HepG2 (cell line): ENCODE results near the gene MDFI. TPM values are rescaled to one million over a fixed set of nuclear protein-coding genes. Genes with fewer than 3 reads are reported as not detected.

Experiments
- HNF4A ChIP-seq: sonication (generic); formaldehyde crosslinking; IDR thresholded peaks from 2 replicates; pipeline ENCODE4 v1.4.0; 2020; ENCODE audit warnings: missing genetic modification reagents
- HNRNPH1 ChIP-seq: fragments of 200-400 bp; formaldehyde crosslinking; optimal IDR thresholded peaks from 2 replicates; pipeline ENCODE3; 2017; ENCODE audit warnings: mild to moderate bottlenecking, low read depth, low read length
- MEIS1 ChIP-seq: sonication (generic); formaldehyde crosslinking; IDR thresholded peaks from 2 replicates; pipeline ENCODE4 v1.9.0; 2021; ENCODE audit warnings: mild to moderate bottlenecking, missing genetic modification reagents, moderate library complexity, borderline replicate concordance
- PAX8 ChIP-seq: sonication (generic); formaldehyde crosslinking; IDR thresholded peaks from 2 replicates; pipeline ENCODE4 v1.8.0; 2022; ENCODE audit warnings: mild to moderate bottlenecking, missing genetic modification reagents, borderline replicate concordance
- PHF5A ChIP-seq: IDR thresholded peaks from one replicate; pipeline ENCODE4 v1.6.1; 2018; ENCODE audit warnings: low read depth, missing genetic modification reagents; ENCODE audit not compliant: unreplicated experiment
- SMC3 ChIP-seq: IDR thresholded peaks from 2 replicates; pipeline ENCODE4 v1.6.1; 2011; ENCODE audit warnings: low read length, improper control_type of control experiment
- ZBTB3 ChIP-seq: sonication (generic); formaldehyde crosslinking; IDR thresholded peaks from 2 replicates; pipeline ENCODE4 v1.4.0; 2020; ENCODE audit warnings: low read depth, mild to moderate bottlenecking, moderate library complexity, missing genetic modification reagents, borderline replicate concordance
- ZC3H4 ChIP-seq: sonication (generic); formaldehyde crosslinking; IDR thresholded peaks from 2 replicates; pipeline ENCODE4 v1.4.0; 2020; ENCODE audit warnings: missing genetic modification reagents, borderline replicate concordance
- ZEB1 ChIP-seq: IDR thresholded peaks from 2 replicates; pipeline ENCODE4 v1.6.1; 2012; ENCODE audit warnings: mild to moderate bottlenecking, low read depth, inconsistent platforms; ENCODE audit not compliant: insufficient replicate concordance
- ZNF10 ChIP-seq: sonication (generic); formaldehyde crosslinking; IDR thresholded peaks from 2 replicates; pipeline ENCODE4 v1.4.0; 2020; ENCODE audit warnings: mild to moderate bottlenecking, low read depth, missing genetic modification reagents, borderline replicate concordance
- ZNF256 ChIP-seq: sonication (generic); formaldehyde crosslinking; conservative IDR thresholded peaks from 2 replicates; pipeline ENCODE4 v1.4.0; 2020; ENCODE audit warnings: missing genetic modification reagents
- ZNF350 ChIP-seq: sonication (generic); formaldehyde crosslinking; IDR thresholded peaks from 2 replicates; pipeline ENCODE4 v1.4.0; 2020; ENCODE audit warnings: mild to moderate bottlenecking, low read depth, missing genetic modification reagents, borderline replicate concordance
- ZNF501 ChIP-seq: sonication (generic); formaldehyde crosslinking; IDR thresholded peaks from 2 replicates; pipeline ENCODE4 v1.5.1; 2020; ENCODE audit warnings: mild to moderate bottlenecking, moderate library complexity, missing genetic modification reagents
- polyA plus RNA-seq, 8 experiments: library from polyadenylated mRNA; depleted of rRNA in 3 of 8; stranded (reverse) in 7 of 8; unstranded in 1 of 8; fragments of >200 nt; fragmentation: Illumina TruSeq in 4 of 8; extraction: Trizol in 4 of 8; gene quantifications; 2 replicates each; pipeline versions ENCODE4 v1.2.1 to v1.2.3, GENCODE V29; 2011 to 2016; ENCODE audit warnings: low read depth in 4 of 8, missing spikeins in 1 of 8, mixed read lengths in 1 of 8; ENCODE audit not compliant: insufficient read depth in 1 of 8
- total RNA-seq, 5 experiments: library from RNA; depleted of rRNA; stranded (reverse); fragments of >200 nt; fragmentation: Illumina TruSeq; extraction: Trizol; gene quantifications; 2 replicates each; pipeline ENCODE4 v1.2.3, GENCODE V29; 2016; ENCODE audit warnings: low read depth in 1 of 5
- TF ChIP-seq, protein P1 (sequence below): sonication (generic); formaldehyde crosslinking; IDR thresholded peaks from 2 replicates; pipeline ENCODE4 v1.4.0; 2020; ENCODE audit warnings: missing genetic modification reagents, borderline replicate concordance
- TF ChIP-seq, protein P2 (sequence below): sonication (generic); formaldehyde crosslinking; IDR thresholded peaks from 2 replicates; pipeline ENCODE4 v1.4.0; 2020; ENCODE audit warnings: mild to moderate bottlenecking, low read depth, missing genetic modification reagents
- TF ChIP-seq, protein P3 (sequence below): sonication (generic); formaldehyde crosslinking; IDR thresholded peaks from 2 replicates; pipeline ENCODE4 v1.4.0; 2020; ENCODE audit warnings: missing genetic modification reagents
- TF ChIP-seq, protein P4 (sequence below): IDR thresholded peaks from 2 replicates; pipeline ENCODE4 v1.6.1; 2016; ENCODE audit warnings: mild to moderate bottlenecking

The MDFI gene
- total and polyA plus RNA-seq, 2 of the 13 experiments (the other 11 are each of a cell fraction or from before 2014, with no cell fraction given) = 0.28 TPM; not detected in 1

DNA sequence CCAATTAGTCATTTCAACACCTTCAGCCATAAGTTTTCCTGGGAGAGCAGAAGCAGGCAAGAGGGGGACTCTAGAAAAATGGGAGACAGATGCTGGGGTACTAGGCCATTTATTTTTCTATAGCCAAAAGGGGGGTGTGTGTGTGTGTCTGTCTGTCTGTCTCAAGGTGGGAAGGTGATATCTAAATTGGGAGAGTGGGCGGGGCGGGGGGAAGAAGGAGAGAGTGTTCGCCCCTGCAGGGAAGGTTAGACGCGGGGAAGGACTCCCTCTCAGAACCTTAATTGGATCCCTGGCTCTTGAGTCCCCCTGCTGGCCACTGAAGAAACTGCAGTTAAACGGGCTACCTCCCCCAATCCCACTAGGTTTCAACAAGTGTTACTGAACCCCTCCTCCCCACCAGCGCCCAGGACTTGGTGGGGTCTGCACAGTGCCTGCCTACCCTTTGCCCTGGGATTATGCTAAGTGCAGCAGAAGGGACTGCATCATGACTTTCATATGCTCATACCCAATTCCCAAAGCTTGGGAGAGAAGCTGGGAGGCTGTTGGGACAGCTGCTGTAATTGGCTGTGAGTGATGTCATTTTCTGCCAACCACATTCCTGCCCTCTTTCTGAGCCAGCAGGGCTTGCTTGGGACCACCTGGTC is 46.3 kb upstream of the MDFI start (continued):
- TF ChIP-seq, protein P1, sequence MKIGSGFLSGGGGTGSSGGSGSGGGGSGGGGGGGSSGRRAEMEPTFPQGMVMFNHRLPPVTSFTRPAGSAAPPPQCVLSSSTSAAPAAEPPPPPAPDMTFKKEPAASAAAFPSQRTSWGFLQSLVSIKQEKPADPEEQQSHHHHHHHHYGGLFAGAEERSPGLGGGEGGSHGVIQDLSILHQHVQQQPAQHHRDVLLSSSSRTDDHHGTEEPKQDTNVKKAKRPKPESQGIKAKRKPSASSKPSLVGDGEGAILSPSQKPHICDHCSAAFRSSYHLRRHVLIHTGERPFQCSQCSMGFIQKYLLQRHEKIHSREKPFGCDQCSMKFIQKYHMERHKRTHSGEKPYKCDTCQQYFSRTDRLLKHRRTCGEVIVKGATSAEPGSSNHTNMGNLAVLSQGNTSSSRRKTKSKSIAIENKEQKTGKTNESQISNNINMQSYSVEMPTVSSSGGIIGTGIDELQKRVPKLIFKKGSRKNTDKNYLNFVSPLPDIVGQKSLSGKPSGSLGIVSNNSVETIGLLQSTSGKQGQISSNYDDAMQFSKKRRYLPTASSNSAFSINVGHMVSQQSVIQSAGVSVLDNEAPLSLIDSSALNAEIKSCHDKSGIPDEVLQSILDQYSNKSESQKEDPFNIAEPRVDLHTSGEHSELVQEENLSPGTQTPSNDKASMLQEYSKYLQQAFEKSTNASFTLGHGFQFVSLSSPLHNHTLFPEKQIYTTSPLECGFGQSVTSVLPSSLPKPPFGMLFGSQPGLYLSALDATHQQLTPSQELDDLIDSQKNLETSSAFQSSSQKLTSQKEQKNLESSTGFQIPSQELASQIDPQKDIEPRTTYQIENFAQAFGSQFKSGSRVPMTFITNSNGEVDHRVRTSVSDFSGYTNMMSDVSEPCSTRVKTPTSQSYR (CRISPR knock-in tag) = peak; percentile 25; the same call in 1 of the 2 replicates
- TF ChIP-seq ZNF256 (CRISPR knock-in tag) (no peak), ZNF501 (no peak), ZBTB3 (CRISPR knock-in tag) (no peak), ZNF350 (CRISPR knock-in tag) (peak; percentile 17; the same call in 1 of the 2 replicates), ZNF10 (CRISPR knock-in tag) (no peak), PAX8 (no peak), ZEB1 (no peak), HNRNPH1 (peak; percentile 45), HNF4A (CRISPR knock-in tag) (no peak), ZC3H4 (no peak), SMC3 (peak; percentile 99), PHF5A (CRISPR knock-in tag) (no peak), MEIS1 (CRISPR knock-in tag) (no peak; the same call in 1 of the 2 replicates)
- TF ChIP-seq, protein P2, sequence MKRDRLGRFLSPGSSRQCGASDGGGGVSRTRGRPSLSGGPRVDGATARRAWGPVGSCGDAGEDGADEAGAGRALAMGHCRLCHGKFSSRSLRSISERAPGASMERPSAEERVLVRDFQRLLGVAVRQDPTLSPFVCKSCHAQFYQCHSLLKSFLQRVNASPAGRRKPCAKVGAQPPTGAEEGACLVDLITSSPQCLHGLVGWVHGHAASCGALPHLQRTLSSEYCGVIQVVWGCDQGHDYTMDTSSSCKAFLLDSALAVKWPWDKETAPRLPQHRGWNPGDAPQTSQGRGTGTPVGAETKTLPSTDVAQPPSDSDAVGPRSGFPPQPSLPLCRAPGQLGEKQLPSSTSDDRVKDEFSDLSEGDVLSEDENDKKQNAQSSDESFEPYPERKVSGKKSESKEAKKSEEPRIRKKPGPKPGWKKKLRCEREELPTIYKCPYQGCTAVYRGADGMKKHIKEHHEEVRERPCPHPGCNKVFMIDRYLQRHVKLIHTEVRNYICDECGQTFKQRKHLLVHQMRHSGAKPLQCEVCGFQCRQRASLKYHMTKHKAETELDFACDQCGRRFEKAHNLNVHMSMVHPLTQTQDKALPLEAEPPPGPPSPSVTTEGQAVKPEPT = no peak
- TF ChIP-seq, protein P3, sequence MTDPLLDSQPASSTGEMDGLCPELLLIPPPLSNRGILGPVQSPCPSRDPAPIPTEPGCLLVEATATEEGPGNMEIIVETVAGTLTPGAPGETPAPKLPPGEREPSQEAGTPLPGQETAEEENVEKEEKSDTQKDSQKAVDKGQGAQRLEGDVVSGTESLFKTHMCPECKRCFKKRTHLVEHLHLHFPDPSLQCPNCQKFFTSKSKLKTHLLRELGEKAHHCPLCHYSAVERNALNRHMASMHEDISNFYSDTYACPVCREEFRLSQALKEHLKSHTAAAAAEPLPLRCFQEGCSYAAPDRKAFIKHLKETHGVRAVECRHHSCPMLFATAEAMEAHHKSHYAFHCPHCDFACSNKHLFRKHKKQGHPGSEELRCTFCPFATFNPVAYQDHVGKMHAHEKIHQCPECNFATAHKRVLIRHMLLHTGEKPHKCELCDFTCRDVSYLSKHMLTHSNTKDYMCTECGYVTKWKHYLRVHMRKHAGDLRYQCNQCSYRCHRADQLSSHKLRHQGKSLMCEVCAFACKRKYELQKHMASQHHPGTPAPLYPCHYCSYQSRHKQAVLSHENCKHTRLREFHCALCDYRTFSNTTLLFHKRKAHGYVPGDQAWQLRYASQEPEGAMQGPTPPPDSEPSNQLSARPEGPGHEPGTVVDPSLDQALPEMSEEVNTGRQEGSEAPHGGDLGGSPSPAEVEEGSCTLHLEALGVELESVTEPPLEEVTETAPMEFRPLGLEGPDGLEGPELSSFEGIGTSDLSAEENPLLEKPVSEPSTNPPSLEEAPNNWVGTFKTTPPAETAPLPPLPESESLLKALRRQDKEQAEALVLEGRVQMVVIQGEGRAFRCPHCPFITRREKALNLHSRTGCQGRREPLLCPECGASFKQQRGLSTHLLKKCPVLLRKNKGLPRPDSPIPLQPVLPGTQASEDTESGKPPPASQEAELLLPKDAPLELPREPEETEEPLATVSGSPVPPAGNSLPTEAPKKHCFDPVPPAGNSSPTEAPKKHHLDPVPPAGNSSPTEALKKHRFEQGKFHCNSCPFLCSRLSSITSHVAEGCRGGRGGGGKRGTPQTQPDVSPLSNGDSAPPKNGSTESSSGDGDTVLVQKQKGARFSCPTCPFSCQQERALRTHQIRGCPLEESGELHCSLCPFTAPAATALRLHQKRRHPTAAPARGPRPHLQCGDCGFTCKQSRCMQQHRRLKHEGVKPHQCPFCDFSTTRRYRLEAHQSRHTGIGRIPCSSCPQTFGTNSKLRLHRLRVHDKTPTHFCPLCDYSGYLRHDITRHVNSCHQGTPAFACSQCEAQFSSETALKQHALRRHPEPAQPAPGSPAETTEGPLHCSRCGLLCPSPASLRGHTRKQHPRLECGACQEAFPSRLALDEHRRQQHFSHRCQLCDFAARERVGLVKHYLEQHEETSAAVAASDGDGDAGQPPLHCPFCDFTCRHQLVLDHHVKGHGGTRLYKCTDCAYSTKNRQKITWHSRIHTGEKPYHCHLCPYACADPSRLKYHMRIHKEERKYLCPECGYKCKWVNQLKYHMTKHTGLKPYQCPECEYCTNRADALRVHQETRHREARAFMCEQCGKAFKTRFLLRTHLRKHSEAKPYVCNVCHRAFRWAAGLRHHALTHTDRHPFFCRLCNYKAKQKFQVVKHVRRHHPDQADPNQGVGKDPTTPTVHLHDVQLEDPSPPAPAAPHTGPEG = no peak; the same call in 1 of the 2 replicates
- TF ChIP-seq, protein P4, sequence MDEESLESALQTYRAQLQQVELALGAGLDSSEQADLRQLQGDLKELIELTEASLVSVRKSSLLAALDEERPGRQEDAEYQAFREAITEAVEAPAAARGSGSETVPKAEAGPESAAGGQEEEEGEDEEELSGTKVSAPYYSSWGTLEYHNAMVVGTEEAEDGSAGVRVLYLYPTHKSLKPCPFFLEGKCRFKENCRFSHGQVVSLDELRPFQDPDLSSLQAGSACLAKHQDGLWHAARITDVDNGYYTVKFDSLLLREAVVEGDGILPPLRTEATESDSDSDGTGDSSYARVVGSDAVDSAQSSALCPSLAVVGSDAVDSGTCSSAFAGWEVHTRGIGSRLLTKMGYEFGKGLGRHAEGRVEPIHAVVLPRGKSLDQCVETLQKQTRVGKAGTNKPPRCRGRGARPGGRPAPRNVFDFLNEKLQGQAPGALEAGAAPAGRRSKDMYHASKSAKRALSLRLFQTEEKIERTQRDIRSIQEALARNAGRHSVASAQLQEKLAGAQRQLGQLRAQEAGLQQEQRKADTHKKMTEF (CRISPR knock-in tag) = no peak
